HG03066 (cell line): ENCODE measurements around the gene EYS.
"Not testable (repeated sequence)": the region's sequence is repeated elsewhere in the genome, so short reads cannot be mapped to it uniquely, and the experiment has no call there.

Source experiments
- ATAC-seq: cut with Tn5 transposase; IDR thresholded peaks from one replicate; pipeline ENCODE4 v1.9.1; 2021; ENCODE audit warnings: low read depth; ENCODE audit not compliant: unreplicated experiment

The EYS gene

DNA sequence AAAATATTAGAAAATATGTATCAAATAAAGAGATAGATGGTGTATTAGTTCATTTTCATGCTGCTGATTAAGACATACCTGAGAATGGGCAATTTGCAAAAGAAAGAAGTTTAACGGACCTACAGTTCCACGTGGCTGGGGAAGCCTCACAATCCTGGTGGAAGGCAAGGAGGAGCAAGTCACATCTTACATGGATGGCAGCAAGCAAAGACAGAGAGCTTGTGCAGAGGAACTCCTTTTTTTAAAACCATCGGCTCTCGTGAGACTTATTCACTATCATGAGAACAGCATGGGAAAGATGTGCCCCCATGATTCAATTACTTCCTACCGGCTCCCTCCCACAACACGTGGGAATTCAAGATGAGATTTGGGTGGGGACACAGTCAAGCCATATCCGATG lies 223.4 kb downstream of the EYS start:
- ATAC-seq: not testable (repeated sequence)

DNA sequence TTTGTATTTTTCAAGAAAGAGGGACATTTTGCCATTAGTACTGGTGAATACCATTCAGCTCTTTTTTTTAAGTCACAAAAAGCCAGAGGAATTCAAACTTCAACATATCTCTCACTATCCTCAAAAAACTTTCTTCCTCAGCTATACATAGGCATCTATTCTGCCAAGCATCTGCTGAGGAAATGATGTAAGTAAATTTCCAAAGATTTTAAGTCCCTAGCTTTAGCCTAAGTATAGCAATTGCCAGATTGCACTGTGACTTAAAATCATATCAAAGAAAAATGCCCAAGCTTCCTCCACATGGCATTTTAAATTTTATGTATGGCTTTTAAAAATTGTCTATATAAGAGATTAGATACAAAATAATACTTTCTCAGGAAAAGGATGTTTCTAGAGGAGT lies 237.4 kb downstream of the EYS start:
- no peak for ATAC-seq

DNA sequence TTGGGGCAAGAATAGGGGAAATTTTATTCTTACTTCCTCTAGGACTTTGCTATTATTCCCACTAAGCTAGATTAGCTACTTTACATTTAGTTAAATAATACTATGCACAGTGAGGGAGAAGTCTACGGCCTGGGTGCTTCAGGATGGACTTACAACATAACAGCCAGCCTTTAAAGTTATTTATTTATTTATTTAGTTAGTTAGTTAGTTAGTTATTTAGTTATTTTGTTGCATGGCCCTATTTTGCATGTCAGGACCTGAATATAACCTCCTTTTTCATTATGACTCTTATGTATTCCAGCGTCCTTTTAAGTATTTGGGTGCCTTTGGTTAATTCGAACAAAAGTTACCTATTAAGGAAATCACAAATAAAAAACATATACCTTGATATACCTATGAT lies 238.7 kb downstream of the EYS start:
- no peak for ATAC-seq

DNA sequence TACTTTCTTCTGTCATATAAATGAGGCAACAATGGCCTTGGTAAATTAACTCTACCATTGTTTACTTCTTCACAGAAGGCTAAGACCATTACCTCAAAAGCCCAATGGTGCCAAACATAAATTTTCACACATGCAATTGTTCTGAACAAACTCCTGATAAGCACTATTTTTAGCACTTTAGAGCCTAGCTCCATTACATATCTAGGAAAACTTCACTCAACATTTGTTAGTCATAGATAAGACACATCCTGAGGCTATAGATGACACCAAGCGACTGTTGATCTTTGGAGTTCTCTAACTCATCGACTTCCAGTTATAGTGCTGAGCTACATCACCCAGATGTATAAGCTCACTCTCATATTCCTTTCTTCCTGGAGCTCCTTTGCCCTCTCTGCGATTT lies 245.9 kb downstream of the EYS start:
- ATAC-seq: no peak

DNA sequence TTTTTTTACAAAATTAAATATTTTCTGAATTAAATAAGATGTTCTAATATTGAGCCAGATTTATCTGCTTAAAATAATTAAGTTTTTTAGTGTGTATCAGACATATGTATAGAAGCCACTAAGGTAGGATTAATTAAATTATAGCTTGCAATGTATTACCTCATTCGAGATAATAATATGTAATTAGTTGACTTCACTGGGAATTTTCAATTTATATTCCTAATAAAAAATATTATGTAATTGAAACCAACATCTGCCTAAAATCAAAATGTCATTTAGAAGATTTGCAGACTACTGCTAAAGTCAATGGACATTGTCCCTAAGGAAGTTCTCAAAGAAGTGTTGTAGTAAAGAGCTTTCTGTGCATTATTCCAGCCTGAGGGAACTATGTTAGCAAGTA lies 254.7 kb downstream of the EYS start:
- no peak for ATAC-seq

DNA sequence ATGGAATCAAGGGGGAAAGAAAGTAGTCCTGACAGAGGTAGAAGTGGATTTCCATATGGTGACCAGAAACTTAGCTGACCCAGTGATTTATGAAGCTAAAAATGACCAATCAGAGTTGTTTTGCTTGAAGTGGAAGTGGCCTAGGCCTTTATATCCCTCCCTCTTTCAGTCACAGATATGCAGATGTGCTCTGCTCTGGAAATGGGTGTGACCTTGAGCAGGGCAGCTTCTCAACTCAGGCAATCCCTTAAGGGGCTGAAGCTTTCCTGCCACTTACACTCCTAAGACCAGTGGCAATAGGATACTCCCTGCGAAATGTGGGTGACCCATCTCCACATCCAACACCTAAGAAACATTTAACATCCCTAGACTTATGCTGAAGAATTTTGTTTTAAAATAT lies 256.6 kb downstream of the EYS start:
- ATAC-seq: no peak

DNA sequence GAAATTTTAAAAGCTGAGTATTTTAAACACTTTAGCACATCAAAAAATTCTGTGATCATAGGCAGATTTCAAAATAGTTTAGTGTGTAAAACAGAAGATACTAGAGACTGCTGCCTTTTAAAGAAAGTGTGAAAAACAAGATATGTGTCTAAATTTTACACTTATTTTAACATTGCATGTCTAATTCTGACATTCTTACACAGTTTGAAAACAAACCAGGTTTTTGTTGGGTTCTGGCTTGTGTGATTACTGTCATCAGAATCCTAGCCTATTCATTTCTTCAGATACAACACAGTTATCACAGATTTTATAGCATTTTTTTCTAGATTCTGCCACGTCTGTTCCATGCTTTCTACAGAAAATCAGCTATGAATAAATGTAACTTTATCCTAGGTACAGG lies 257.1 kb downstream of the EYS start:
- ATAC-seq: no peak

DNA sequence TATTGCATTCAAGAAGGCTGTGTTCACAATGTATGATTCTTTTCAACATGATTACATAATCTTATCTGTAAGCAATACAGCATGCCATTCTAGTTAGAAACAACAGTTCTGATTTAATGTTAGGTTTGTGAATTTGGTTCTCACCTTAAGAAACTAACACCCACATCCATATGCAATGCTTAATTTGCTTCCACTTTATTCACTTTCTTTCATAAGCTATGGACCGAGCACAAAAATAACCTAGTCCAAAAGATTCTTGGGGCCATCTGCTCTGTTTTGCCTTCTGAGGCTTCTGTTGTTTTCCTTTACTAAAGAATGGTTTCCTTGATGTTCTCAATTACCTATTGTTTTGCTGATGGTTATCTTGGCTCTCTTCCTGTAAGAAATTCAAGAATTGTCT lies 258.2 kb downstream of the EYS start:
- ATAC-seq: no peak

DNA sequence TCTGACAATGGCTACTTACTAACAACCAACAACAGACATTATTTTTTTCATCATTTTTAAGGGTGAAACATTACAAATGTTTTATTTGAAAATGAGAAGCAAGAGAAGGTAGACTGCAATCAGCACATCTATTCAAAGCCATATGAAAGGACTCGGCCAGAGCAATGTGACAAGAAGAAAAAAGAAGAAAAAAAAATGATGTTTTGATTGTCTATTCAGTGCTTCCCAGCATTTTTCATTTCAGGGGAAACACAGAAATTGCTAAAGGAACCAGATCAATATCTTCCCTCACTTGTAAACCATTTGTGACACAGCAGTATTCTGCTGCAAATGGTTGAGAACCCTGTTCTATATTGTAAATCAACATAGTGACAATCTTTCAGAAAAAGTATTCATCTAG lies 270.7 kb downstream of the EYS start:
- no peak for ATAC-seq

DNA sequence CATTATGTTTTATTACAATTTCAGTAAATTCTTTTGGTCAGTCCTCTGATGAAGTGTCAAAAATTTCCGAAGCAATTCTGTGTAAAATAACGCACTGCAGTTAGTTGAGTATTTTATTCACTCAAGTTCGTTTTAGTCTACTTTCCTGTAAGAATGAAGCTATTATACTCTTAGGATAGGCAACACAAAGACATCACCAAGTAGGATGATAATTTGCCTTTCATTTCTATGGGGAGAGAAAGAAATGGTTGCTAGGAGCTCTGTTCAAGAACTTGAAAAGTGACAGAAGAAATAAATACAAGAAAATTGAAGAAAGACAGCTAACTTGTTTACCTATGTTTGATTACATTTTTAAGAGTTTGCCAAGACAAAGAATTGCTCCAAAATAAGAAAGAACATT lies 290.4 kb downstream of the EYS start:
- no peak for ATAC-seq

DNA sequence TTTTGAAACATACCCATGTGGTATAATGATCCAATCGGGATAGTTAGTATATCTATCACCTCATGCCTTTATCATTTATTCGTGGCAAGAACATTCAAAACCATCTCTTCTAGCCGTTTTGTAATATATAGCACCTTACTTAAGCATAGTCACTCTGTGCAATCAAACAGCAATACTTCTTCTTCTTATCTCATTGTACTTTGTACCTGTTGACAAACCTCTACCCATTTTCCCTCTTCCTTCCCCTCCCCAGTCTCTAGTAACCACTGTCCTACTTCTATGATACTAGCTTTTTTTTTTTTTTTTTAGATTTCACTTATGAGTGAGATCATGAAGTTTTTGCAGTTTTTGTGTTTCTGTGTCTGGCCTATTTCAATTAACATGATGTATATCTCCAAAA lies 296.7 kb downstream of the EYS start:
- no peak for ATAC-seq

DNA sequence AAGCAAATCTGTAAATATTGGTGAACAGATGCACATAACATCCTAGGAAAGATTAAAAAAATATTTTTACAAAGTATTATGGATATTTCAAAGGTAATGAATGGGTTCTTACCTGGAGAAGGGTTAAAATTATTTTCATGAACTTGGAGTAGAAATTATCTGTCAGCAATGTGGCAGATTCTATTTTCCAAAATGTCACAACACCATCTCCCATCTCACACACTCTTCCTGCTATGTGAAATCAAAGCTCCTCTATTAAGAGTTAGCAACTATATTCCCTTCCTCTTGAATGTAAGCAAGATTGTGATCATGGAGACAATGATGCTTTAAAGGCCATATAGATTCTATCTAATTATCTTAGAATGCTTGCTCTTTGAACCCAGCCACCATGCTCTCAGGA lies 304.5 kb downstream of the EYS start:
- no peak for ATAC-seq

DNA sequence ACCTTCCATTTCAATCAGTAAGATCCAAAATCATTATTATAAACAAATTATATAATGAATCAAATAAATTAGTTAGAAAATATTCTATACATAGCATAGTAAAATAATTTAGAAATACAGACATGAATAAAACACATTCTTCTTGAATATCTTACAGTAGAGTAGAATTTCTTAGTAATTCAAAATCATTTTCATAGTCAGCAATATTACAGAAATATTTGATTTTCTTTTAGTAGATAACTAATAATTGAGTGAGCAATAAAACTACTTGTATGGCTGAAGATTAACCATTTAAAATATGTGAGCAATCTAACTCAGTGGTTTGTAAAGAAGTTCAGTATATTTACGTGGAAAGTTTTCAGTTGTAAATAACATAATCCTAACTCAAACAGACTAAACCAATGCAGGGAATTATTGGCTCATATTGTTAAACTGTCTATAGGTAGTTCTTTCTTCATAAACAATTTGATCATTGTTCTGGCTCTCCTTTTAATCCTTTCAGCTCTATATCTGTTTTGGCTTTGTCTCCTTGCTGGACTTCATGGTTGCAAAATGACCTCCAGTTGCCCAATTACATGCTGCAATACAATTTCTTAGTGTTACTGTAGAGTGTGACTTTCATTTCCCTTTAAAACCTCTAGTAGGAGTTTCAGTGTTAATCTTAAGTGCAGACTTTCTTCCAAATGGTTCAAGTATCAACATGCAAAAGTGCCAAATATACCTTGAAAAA lies 307.5 kb downstream of the EYS start:
- ATAC-seq: no peak

DNA sequence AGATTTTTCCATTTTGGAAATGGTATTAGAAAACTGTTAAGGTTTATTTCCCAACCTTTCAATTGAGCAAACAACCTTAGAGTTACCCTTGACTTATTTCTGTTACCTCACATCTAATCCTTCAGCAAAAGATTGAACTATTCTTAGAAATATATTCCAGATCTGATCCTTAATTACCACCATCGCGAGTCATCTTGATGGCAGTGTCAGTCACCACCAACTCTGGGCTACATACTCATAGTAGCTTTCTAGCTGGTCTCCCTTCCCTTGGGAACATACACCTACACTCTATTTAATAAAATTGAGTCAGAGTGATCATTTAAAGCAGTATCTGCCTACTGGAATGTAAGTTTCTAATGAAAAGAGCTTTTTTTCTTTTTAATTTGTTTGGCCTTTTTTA lies 308.2 kb downstream of the EYS start:
- ATAC-seq: no peak

DNA sequence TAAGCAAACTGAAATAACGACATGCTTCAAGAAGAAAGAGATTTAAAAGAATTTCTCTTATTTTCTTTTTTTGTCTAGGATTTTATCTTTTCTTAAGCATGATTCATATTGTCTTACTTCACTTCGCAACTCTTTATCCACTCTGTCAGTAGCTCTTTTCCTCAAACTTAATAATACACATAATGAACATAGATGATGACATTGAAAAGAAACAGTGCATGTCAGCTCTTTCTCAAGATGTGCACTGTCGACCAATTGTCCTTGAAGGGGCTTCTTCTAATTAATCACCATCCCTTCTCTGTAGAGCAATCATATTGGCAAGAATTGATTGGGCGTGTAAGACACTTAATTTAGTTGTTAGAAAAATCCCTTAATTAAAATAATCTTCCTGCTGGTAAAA lies 356.5 kb downstream of the EYS start:
- no peak for ATAC-seq

DNA sequence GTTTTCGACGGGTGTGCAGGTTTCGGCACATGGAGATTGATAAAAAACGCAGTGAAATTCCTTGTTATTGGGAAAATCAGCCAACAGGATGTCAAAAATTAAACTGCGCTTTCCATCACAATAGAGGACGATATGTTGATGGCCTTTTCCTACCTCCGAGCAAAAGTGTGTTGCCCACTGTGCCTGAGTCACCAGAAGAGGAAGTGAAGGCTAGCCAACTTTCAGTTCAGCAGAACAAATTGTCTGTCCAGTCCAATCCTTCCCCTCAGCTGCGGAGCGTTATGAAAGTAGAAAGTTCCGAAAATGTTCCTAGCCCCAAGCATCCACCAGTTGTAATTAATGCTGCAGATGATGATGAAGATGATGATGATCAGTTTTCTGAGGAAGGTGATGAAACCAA lies 404.4 kb downstream of the EYS start:
- not testable (repeated sequence) for ATAC-seq

DNA sequence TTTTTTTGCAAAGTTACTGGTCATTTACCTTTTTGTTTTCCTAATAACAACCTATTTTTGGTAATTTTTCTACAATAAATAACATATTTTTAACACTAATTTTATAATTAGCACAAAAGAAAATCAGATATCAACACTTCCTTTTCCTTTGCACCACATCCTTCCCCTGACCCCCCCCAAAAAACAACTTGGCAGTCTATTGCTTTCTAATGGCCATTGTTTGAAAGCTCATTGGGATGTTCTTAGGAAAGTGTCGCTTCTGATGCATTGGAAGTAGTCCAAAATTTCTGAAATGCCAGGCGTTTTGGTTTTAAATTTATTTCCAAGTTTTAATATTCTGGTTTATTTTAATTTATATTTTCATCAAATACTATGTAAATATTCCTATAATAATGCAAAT lies 407.8 kb downstream of the EYS start:
- ATAC-seq: no peak

DNA sequence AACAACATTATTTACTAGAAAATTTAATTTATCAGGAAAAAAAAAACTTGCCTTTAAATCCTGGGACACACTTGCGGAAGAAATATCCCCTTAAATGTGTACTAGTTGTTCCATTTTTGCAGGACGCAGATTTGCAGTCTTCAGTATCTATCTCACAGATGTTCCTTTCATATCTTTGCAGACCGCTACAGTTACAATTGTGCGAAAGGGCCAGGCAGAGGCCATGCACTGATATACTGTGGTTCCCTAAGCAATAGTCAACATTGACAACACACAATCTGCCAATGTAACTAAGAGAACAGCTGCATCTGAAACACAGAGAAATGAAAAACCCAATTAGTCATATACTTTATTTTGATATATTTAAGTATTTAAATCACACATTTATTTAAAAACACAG lies 411.2 kb downstream of the EYS start:
- ATAC-seq: no peak

DNA sequence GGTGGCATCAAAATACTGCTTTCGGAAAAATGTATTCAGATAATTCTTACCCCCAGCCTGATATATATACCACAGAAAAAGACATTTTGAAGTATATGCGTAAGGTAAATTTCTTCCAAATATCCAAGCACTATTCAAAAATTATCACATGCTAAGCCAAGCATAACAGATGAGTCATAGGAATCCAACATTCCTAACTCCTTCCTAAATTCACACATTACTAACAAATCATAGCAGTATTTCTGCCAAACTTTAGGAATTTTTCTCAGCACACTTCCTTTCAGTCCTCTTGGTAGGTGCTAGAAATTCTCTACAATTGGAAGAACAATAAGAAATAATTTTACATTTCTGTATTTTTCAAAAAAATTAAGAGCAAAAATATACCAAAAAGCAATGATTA lies 417.5 kb downstream of the EYS start:
- ATAC-seq: no peak

DNA sequence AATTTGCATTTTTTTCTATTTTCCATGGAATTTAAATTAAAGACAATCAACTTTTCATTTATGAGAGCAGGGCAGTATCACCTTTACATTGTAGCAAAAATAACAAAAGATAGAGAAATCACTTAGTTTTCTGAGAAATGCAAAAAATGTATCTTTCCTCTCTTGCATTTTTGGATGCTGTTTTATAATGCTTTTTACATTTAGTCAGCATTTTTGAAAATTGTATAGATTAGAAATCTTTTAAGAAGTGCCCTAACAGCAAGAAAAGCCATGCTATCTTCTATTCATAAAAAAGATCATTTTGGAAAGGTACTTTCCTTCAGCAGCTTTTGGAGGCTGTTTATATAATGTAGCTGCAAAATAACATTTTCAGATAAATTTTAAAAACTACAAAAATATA lies 421.8 kb downstream of the EYS start:
- no peak for ATAC-seq

DNA sequence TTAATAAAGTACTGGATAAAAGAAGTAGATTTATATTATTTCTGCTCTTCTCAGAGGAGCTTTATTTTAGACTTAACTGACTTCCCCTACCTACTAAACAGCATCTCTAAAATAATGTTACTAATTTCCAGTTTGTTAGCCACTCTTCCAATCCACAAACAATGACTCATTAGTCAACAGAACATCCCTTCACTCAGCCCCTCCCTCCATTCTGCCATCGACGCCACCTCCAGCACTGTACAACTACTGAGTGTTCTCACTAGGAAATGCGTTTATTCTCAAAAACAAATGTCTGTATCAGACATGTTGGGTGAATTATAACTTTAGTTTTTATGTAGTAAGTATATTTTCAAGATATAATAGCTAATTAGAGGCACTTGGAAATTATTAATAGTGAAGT lies 427.0 kb downstream of the EYS start:
- ATAC-seq: no peak

DNA sequence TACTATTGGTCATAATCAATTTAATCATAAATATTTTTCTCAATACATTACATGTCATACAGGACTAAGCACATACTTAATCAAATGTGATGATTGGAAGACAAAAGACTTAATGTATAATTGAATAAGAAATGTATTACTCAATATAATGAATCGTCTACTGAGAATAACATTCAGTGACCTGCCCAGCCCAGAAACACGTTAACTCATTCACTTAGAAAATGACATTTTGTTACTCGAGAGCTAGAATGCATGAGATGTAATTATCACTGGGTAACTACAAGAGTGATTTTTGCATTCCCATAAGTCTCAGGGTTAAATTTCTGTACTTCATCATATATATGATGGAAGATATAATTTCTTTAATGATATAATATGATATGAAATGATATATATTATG lies 444.8 kb downstream of the EYS start:
- no peak for ATAC-seq

DNA sequence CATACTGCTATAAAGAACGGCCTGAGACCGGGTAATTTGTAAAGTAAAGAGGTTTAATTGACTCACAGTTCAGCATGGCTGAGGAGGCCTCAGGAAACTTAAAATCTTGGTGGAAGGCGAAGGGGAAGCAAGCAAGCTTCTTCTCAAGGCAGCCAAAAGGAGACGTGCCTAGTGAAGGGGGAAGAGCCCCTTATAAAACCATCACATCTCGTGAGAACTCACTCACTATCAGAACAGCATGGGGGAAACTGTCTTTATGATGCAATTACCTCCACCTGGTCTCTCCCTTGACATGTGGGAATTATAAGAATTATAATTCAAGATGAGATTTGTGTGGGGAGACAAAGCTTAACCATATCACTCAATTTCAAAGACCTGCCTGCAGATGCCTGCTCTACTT lies 447.0 kb downstream of the EYS start:
- no peak for ATAC-seq
